Neural progenitor cell (in vitro differentiated cells): Measurements from ENCODE around the gene BBX. TPM values are rescaled to one million over a fixed set of nuclear protein-coding genes. Genes with fewer than 3 reads are reported as not detected.

Experiments
- DNase-seq: peaks from one replicate; pipeline ENCODE4 v3.0.0-alpha.2; 2016; ENCODE audit warnings: low spot score
- H2AFZ ChIP-seq: fragments of 200-600 bp; sonication (generic); replicated peaks from 2 replicates; pipeline ENCODE4 v1.6.1; 2016; ENCODE audit warnings: antibody characterized with exemption
- H3F3A ChIP-seq: fragments of 200-600 bp; sonication (generic); 2 replicates; pipeline ENCODE4 v1.6.1; 2016; ENCODE audit warnings: antibody characterized with exemption, low read depth
- H3K27ac ChIP-seq: fragments of 200-600 bp; sonication (generic); 2 replicates; pipeline ENCODE4 v1.5.1; 2016; ENCODE audit warnings: mild to moderate bottlenecking
- H3K27me3 ChIP-seq: fragments of 200-600 bp; sonication (generic); 2 replicates; pipeline ENCODE4 v1.6.1; 2016; ENCODE audit warnings: mild to moderate bottlenecking, moderate library complexity
- H3K36me3 ChIP-seq: fragments of 200-600 bp; sonication (generic); 2 replicates; pipeline ENCODE4 v1.5.1; 2016
- H3K4me1 ChIP-seq: fragments of 200-600 bp; sonication (generic); 2 replicates; pipeline ENCODE4 v1.6.1; 2016; ENCODE audit warnings: mixed run types
- H3K4me2 ChIP-seq: fragments of 200-600 bp; sonication (generic); 2 replicates; pipeline ENCODE4 v1.6.1; 2016
- H3K4me3 ChIP-seq: fragments of 200-600 bp; sonication (generic); 2 replicates; pipeline ENCODE4 v1.5.1; 2016
- H3K79me2 ChIP-seq: fragments of 200-600 bp; sonication (generic); 2 replicates; pipeline ENCODE4 v1.6.1; 2016; ENCODE audit warnings: low read depth
- H3K9ac ChIP-seq: fragments of 200-600 bp; sonication (generic); 2 replicates; pipeline ENCODE4 v1.6.1; 2016
- H3K9me3 ChIP-seq: fragments of 200-600 bp; sonication (generic); 2 replicates; pipeline ENCODE4 v1.5.1; 2016; ENCODE audit warnings: low read depth
- H4K20me1 ChIP-seq: fragments of 200-600 bp; sonication (generic); 2 replicates; pipeline ENCODE4 v1.6.1; 2016; ENCODE audit warnings: low read depth
- H3K27ac Mint-ChIP-seq: 3 replicates; pipeline ENCODE4 v1.8.0; 2021; ENCODE audit warnings: mixed read lengths
- H3K27me3 Mint-ChIP-seq: 2 replicates; pipeline ENCODE4 v1.8.0; 2022; ENCODE audit warnings: low read depth, mild to moderate bottlenecking, inconsistent platforms, moderate library complexity, mixed read lengths; ENCODE audit not compliant: insufficient read depth
- H3K36me3 Mint-ChIP-seq: 3 replicates; pipeline ENCODE4 v1.8.0; 2021; ENCODE audit warnings: mixed read lengths
- H3K4me1 Mint-ChIP-seq: 3 replicates; pipeline ENCODE4 v1.8.0; 2021; ENCODE audit warnings: mixed read lengths
- H3K4me3 Mint-ChIP-seq: 3 replicates; pipeline ENCODE4 v1.8.0; 2021; ENCODE audit warnings: mild to moderate bottlenecking, moderate library complexity, mixed read lengths
- H3K9me3 Mint-ChIP-seq: 3 replicates; pipeline ENCODE4 v1.8.0; 2020; ENCODE audit warnings: mixed read lengths
- EZH2 ChIP-seq: fragments of 200-600 bp; sonication (generic); IDR thresholded peaks from 2 replicates; pipeline ENCODE4 v1.6.1; 2017; ENCODE audit warnings: antibody characterized with exemption, mild to moderate bottlenecking, moderate library complexity
- EZH2phosphoT487 ChIP-seq: fragments of 200-600 bp; sonication (generic); IDR thresholded peaks from 2 replicates; pipeline ENCODE4 v1.6.1; 2017; ENCODE audit warnings: antibody characterized with exemption
- total RNA-seq: library from RNA; depleted of rRNA; stranded (reverse); fragments of >200 nt; gene quantifications from 2 replicates; pipeline ENCODE4 v1.2.3, GENCODE V29; 2015; ENCODE audit warnings: low replicate concordance
- TF ChIP-seq, protein P1 (sequence below): fragments of 200-600 bp; sonication (generic); IDR thresholded peaks from 2 replicates; pipeline ENCODE4 v1.5.1; 2017; ENCODE audit warnings: antibody characterized with exemption, mild to moderate bottlenecking

BBX gene
- total RNA-seq, 1 donor from 2014 or later = 110 TPM

DNA sequence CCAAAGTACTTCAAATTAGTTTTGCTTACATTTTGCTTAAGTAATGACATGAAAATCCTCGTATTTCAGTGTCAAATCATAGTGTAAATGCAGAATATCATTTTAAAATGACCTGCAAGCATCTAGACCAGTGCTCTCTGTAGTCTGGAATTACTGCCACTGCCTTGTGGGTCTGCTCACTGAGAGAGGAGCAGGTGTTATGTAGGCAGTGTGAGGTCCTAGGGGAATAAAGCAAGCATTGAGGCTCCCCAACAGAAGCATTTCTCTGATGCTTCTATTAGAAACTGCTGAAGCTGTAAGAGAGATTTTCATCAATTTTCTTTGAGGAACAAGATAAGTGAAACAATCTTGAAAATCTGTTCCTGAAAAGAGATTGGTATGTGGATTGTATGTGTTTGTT, 253.2 kb downstream of the BBX start:
- Histone ChIP-seq H3K4me2 (no peak overlapping the region), H2AFZ (no peak overlapping the region), H3K79me2 (no peaks in the 10 kb centered on the region), H3K36me3 (no peaks in the 10 kb centered on the region), H3K4me1 (no peaks in the 10 kb centered on the region), H3K27me3 (no peaks in the 10 kb centered on the region), H3K4me3 (no peak overlapping the region), H3K27ac (no peak overlapping the region), H3K9ac (no peak overlapping the region), H3F3A (no peaks in the 10 kb centered on the region), H3K9me3 (no peaks in the 10 kb centered on the region), H4K20me1 (no peaks in the 10 kb centered on the region)
- TF ChIP-seq, protein P1, sequence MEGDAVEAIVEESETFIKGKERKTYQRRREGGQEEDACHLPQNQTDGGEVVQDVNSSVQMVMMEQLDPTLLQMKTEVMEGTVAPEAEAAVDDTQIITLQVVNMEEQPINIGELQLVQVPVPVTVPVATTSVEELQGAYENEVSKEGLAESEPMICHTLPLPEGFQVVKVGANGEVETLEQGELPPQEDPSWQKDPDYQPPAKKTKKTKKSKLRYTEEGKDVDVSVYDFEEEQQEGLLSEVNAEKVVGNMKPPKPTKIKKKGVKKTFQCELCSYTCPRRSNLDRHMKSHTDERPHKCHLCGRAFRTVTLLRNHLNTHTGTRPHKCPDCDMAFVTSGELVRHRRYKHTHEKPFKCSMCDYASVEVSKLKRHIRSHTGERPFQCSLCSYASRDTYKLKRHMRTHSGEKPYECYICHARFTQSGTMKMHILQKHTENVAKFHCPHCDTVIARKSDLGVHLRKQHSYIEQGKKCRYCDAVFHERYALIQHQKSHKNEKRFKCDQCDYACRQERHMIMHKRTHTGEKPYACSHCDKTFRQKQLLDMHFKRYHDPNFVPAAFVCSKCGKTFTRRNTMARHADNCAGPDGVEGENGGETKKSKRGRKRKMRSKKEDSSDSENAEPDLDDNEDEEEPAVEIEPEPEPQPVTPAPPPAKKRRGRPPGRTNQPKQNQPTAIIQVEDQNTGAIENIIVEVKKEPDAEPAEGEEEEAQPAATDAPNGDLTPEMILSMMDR = no peak
- TF ChIP-seq EZH2 (no peak), EZH2phosphoT487 (no peak)
- no peak overlapping the region for H3K27ac Mint-ChIP-seq
- H3K36me3 Mint-ChIP-seq = peaks cover 23% of the 10 kb centered on the region
- no peaks in the 10 kb centered on the region for H3K4me1 Mint-ChIP-seq
- DNase-seq = no peak
- no peak overlapping the region for H3K4me3 Mint-ChIP-seq
- no peaks in the 10 kb centered on the region for H3K9me3 Mint-ChIP-seq
- H3K27me3 Mint-ChIP-seq = peaks cover 2% of the 10 kb centered on the region

DNA sequence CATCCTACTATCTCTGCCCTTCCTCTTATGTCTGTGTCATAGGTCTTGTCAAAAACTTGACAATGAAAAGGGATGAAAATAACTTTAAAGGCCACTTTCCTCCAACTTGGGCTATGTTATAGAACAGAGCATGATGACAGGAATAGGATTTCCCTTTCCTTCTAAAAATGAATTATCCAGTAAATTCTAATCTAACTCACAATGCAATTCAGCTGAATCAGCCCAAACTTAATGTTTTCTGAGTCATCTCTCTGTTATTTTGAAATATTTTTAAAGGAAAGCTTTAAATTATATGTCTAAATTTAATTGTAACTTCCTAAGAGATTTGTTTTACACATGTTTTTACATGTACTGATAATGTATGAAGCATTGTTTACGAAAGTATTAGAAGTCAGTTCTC, 258.5 kb downstream of the BBX start:
- peaks cover 33% of the 10 kb centered on the region for H3K36me3 Mint-ChIP-seq
- H3K27ac Mint-ChIP-seq = no peak overlapping the region
- no peaks in the 10 kb centered on the region for H3K9me3 Mint-ChIP-seq

DNA sequence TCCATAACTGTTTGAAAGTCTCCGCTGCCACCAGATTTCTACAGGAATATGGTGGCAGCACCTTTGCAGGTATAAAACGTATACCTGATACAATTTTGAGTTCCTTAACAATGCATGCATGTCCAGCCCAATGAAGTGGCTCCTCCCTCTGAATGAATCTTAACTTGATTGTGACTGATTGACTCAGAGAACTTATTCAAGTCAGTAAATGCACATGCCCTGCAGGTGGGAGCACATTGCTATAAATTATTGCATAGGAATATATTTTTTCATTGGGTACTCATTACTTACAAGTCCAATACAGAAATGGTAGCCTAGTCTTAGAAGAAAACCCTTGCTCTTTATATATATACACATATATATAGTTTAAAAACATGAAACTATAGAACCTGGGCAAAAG, 259.3 kb downstream of the BBX start:
- Mint-ChIP-seq H3K9me3 (no peaks in the 10 kb centered on the region), H3K4me3 (no peak overlapping the region), H3K27ac (no peak overlapping the region), H3K36me3 (peaks cover 38% of the 10 kb centered on the region), H3K4me1 (no peaks in the 10 kb centered on the region), H3K27me3 (no peaks in the 10 kb centered on the region)
- Histone ChIP-seq H2AFZ (no peak overlapping the region), H3K4me3 (no peak overlapping the region), H3K9ac (no peak overlapping the region), H3K36me3 (peaks cover 16% of the 10 kb centered on the region), H4K20me1 (no peaks in the 10 kb centered on the region), H3F3A (no peaks in the 10 kb centered on the region), H3K9me3 (no peaks in the 10 kb centered on the region), H3K79me2 (no peaks in the 10 kb centered on the region), H3K4me2 (no peak overlapping the region), H3K27ac (no peak overlapping the region), H3K4me1 (no peaks in the 10 kb centered on the region), H3K27me3 (no peaks in the 10 kb centered on the region)
- no peak for DNase-seq
- TF ChIP-seq EZH2 = no peak
- TF ChIP-seq, protein P1 = no peak
- TF ChIP-seq EZH2phosphoT487 = no peak

More for the DNA sequence above, 258.5 kb downstream of the BBX start:
- no peak overlapping the region for H3K27ac ChIP-seq
- no peak overlapping the region for H3K9ac ChIP-seq
- H3K79me2 ChIP-seq = no peaks in the 10 kb centered on the region
- H3K4me1 Mint-ChIP-seq = no peaks in the 10 kb centered on the region
- no peaks in the 10 kb centered on the region for H3K27me3 ChIP-seq
- H3K4me2 ChIP-seq = no peak overlapping the region
- no peaks in the 10 kb centered on the region for H3K27me3 Mint-ChIP-seq
- no peaks in the 10 kb centered on the region for H4K20me1 ChIP-seq
- H3K36me3 ChIP-seq = peaks cover 16% of the 10 kb centered on the region
- TF ChIP-seq EZH2 (no peak), EZH2phosphoT487 (no peak)
- TF ChIP-seq, protein P1 = no peak
- no peaks in the 10 kb centered on the region for H3F3A ChIP-seq
- no peaks in the 10 kb centered on the region for H3K9me3 ChIP-seq
- H3K4me1 ChIP-seq = no peaks in the 10 kb centered on the region
- H2AFZ ChIP-seq = no peak overlapping the region
- no peak overlapping the region for H3K4me3 Mint-ChIP-seq
- DNase-seq = no peak
- no peak overlapping the region for H3K4me3 ChIP-seq

DNA sequence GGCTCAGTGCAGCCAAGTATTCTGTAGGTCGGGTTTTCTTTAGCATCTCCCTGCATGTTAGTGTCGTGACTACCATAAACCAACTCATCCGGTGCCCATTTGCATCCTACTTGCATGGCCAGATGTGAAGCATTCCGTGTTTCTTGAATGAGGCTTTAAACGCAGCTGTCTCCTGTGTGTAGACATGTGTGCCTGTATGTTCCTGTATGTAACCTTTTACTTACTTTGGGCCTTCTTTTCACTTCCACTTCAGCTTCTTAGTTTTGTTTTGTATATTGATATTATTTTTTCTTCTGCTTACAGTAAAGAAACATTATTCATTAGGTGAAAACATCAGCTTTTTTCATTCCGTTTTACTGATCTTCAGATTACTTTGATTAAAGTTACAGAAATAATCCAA, 267.9 kb downstream of the BBX start:
- H3K4me1 ChIP-seq = no peaks in the 10 kb centered on the region
- H3K4me2 ChIP-seq = no peak overlapping the region
- Mint-ChIP-seq H3K27ac (no peak overlapping the region), H3K9me3 (no peaks in the 10 kb centered on the region), H3K36me3 (peaks cover 51% of the 10 kb centered on the region), H3K27me3 (peaks cover 2% of the 10 kb centered on the region), H3K4me3 (no peak overlapping the region), H3K4me1 (no peaks in the 10 kb centered on the region)
- no peaks in the 10 kb centered on the region for H4K20me1 ChIP-seq
- no peaks in the 10 kb centered on the region for H3F3A ChIP-seq
- H3K79me2 ChIP-seq = no peaks in the 10 kb centered on the region
- no peak overlapping the region for H3K4me3 ChIP-seq
- no peak overlapping the region for H2AFZ ChIP-seq
- H3K9me3 ChIP-seq = no peaks in the 10 kb centered on the region
- no peak overlapping the region for H3K9ac ChIP-seq
- DNase-seq = no peak
- no peak for TF ChIP-seq EZH2phosphoT487
- TF ChIP-seq, protein P1 = no peak
- peaks cover 10% of the 10 kb centered on the region for H3K36me3 ChIP-seq
- H3K27me3 ChIP-seq = no peaks in the 10 kb centered on the region
- H3K27ac ChIP-seq = no peak overlapping the region
